GM19023 (cell line): ENCODE results near the gene GOLGA8B.
A peak's percentile ranks its signal among the peaks of the same experiment; 100 is the strongest.
"Not testable (repeated sequence)": the region's sequence is repeated elsewhere in the genome, so short reads cannot be mapped to it uniquely, and the experiment has no call there.

Experiments
- ATAC-seq: cut with Tn5 transposase; IDR thresholded peaks from one replicate; pipeline ENCODE4 v1.9.1; 2021; ENCODE audit warnings: mild to moderate bottlenecking, moderate library complexity; ENCODE audit not compliant: unreplicated experiment

Gene GOLGA8B, protein sequence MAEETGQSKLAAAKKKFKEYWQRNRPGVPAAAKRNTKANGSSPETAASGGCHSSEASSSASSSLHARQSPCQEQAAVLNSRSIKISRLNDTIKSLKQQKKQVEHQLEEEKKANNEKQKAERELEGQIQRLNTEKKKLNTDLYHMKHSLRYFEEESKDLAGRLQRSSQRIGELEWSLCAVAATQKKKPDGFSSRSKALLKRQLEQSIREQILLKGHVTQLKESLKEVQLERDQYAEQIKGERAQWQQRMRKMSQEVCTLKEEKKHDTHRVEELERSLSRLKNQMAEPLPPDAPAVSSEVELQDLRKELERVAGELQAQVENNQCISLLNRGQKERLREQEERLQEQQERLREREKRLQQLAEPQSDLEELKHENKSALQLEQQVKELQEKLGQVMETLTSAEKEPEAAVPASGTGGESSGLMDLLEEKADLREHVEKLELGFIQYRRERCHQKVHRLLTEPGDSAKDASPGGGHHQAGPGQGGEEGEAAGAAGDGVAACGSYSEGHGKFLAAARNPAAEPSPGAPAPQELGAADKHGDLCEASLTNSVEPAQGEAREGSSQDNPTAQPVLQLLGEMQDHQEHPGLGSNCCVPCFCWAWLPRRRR

DNA sequence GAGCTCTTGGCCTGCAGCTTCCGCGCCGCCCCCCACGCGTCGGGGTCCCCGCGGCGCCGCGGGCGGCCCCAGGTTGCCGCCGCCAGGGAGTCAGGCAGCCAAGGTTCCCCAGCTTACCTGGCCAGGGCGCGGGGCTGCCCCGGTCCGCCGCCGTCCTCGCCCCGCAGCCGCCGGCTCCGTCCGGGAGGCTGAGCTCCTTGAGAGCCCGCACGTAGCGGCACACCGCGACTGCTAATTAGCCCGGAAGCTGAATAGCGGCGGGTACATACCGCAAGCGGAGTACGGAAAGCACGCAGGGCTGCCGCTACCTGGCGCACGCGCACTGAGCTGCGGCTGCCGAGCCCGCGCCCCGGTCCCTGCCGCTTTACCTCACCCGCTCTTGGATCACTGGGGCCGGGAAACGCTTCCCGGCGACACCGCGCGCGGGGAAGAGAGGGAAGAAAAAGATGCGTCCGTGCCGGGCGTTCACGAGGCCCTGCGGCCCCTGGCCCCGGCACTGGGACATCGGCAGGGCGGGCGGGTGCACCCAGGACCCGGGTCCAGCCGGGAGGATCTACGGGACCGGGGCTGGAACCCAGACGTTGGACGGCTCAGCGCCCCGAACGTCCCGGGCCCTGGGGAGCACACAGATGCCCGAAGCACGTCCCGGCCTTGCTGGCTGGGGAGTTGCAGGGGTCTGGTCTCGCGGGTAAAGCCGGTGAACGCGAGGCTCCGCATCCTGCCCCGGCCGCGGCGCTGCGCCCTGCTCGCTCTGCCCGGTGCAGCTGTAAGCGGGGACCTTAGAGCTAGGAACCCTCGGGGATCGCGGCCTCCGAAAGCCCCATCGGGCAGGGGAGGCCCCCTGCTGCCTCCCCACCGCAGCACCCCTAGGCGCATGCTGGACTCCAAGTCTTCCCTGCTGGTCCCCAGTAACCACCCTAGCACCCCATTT lies at the start of gene GOLGA8B:
Gene GOLGA8B (minus strand): TSS at position 253 of the 931 bp plus-strand sequence. CDS start 47,739 bp downstream, outside the sequence.
- peak; percentile 66 for ATAC-seq

DNA sequence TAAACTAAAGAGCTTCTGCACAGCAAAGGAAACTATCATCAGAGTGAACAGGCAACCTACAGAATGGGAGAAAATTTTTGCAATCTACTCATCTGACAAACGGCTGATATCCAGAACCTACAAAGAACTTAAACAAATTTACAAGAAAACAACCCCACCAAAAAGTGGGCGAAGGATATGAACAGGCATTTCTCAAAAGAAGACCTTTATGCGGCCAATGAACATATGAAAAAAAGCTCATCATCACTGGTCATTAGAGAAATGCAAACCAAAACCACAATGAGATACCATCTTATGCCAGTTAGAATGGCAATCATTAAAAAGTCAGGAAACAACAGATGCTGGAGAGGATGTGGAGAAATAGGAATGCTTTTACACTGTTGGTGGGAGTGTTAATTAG lies 49.7 kb upstream of the GOLGA8B start:
- ATAC-seq = not testable (repeated sequence)

GRCh38 chr15:34628577-34629152 lies 45.2 kb upstream of the GOLGA8B start:
- ATAC-seq = no peak

- no peak for ATAC-seq
These were observed 41.6 kb upstream of the GOLGA8B start for GRCh38 chr15:34625007-34625406.

DNA sequence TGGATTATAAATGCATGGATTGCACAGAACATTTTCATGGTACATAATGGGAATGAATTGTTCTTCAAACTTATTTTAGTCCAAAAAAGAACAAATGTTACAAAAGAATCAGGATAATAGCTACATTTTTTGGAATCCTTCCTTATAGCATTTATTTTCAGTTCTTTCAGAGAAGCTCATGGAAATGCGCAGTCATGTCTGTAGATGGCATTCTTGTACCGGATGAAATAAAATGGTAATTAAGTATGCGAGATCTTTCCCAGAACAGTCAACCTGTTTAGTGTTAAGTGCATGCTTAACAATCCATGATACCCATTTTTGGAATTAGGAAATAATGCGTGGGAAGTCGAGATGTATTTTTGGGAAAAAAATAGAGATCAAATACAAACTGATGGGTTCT lies 38.2 kb upstream of the GOLGA8B start:
- no peak for ATAC-seq

GRCh38 chr15:34620814-34621213 lies 37.4 kb upstream of the GOLGA8B start:
- ATAC-seq = no peak

- no peak for ATAC-seq
These were observed 36.7 kb upstream of the GOLGA8B start for GRCh38 chr15:34620142-34620541.

GRCh38 chr15:34619151-34619550 lies 35.7 kb upstream of the GOLGA8B start:
- ATAC-seq = no peak

DNA sequence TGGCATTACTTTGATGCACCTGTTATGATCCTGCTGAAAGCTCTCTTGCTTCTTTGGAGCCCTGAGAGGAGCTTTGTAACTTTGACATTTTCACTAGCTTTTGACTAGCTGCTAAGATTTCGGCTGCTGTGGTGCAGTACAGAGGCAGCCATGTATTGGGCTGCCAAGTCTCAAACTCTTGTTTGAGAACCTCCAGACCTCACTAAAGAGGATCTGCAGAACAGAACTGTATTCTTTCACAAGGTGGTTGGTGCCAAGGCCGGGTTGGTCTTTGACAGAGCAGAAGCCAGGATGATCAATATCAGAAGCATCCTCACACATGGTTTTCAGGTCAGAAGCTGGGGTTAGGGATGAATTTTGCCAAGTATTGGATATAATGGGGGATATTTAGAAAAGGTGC lies 34.6 kb upstream of the GOLGA8B start:
- ATAC-seq = no peak

DNA sequence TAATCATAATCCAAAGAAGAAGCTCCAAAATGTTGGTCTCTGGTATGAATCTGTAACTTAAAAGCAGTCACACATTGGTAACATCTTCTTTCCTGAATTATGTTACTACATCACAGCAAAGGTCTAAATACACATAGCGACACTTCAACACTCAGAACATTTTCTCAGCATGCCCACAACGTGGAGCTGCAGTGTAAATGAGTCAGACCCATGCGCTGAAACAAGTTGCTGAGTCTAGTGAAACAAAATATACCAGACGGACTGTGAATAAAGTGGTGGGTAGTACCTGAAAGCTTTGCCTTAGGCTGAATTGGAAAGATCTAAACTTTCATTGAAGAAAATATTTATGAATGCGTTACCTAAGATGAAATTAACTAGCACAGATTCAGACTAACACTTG lies 33.2 kb upstream of the GOLGA8B start:
- no peak for ATAC-seq

DNA sequence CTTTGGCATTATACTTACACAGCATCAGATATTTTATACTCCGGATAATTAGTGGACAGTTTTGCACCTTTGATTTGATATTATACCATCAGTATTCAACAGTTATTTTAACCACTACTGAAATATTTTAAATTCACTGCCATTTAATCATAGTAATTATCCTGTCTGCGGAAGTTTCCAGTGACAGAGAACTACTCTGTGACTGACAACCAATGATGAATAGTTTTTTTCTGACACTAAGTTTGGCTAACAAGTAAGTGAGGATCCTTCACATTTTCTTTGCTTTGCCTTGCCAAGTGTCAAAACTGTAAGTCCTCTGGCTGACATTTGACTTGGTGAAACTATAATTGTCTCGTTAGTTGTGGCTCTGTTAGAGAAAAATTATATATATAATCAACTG lies 30.5 kb upstream of the GOLGA8B start:
- no peak for ATAC-seq

DNA sequence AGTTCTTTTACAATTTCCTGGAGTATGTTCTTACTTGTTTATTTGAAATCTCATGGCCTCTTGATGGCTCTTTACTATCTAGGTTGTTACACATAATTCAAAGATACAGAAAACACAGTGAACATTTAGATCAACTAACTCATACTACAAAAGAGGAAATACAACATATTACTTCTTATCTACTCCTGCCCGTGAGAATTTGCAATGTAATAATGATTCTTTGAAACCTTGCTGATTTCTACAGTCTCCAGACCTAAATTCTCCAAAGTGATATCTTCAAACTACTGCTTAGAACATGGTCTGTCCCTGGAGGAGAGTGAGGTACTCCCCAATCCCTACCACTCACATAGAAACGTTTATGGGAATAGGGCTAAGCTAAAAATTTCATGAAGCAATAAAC lies 29.9 kb upstream of the GOLGA8B start:
- no peak for ATAC-seq

DNA sequence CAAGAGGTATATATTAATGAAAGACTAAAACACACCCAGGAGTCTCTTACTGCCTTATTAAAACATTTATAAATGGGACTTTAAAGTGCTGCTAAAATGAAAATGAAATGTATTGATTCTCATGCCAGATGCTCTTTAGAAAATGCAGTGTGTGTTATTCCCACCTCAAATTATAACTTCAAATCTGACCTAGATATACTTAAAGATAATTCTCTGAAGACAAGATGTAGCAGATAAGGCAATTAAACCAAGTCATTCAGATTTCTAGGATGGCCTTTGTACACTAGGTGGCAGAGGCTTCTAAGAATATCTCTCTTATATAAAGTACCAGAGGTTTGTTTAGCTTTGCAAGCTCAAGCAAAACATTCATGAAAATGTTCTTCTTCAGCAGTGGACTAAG lies 26.9 kb upstream of the GOLGA8B start:
- ATAC-seq = no peak

DNA sequence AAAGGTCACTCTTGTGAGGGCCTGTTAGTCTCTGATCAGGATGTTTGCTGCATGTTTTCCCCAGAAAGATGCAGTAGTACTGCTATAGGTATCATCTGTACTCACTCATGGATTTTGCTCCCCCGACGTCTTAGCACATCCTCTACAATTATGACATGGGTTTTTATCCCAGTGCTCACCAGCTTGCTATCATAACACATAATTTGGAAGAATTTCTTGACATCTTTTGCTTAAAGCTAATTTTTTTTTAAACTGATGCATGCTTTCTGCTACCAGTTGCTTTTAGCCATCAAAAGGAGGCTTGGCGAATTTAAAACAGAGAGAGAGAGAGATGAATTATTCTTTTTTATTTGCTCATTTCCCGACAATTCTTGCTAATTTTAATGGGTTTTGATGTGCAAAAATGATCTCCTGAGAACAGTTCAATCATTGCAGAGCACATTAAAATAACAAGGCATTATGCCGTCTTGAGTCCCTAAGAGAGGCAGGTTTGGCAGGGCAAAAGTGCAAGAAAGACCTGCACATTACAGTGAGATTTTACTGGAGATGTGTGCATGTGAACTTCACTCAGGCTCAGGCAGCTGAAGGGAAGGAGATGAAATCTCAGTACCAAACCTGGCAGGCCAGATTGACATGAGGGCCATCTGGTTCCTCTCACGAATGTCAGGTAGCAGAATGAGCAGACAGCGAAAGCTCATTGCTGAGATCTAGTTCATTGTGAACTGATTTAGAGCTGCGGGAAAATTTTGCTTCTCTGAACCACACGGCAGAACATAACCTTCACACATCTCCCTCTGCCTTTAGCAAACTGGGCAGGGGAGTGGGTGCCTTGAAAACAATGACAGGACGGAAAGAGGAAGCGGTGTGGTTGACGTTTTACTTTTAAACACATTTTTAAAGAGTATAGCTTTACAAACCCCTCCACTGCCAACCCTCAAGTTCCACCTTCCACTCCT lies 25.9 kb upstream of the GOLGA8B start:
- no peak for ATAC-seq

DNA sequence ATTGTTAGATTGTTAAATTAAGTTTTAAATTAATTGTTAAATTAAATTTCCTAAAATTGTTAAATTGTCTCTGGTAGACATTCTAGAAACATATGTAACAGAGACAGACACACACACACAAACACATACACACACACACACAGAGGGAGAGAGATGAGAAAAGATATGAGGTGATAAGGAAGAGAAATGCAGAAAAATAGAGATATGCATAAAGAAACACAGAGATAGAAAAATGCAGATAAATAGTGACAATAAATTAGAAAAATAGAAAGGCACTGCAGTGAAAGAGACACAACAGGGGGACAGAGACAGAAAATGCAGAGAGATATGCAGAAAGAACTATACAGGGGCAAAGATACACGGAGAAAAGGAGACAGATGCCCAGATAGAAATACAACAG lies 25.1 kb upstream of the GOLGA8B start:
- no peak for ATAC-seq

DNA sequence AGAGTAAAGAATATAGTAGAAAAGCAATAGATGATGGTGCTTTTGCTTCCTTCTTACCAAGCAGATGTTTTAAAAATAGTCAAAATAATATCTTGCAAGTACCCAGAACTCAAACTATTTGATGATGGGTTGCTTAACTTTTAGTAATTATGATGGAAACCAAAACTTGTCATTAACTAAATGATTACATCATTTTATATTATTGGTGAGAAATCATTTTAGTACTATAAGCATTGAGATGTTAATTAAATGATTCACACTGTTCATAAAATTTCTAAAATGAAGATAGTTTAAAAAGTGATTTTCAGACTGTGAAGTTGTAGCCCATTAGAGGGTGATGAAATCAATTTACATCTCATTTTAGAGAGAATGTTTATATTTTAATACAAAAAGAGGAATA lies 24.4 kb upstream of the GOLGA8B start:
- no peak for ATAC-seq

GRCh38 chr15:34606545-34606944 lies 23.1 kb upstream of the GOLGA8B start:
- no peak for ATAC-seq

DNA sequence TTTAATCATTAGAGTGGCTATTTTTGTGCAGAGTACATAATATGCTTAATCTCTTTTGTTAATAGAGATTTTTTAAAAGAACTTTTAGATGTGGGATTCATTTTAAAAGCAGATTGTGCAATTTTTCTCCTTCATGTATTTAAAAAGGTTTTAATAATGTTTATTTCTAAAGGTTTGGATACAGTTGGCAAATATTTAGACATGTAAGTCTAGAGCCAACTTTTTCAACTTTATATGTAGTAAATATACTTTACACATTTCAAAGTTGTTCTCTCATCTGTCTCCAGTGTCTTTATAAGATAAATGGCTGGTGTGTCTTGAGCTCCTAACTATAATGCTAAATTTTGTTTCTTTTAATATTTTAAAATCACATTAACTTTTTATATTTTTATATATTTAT lies 22.7 kb upstream of the GOLGA8B start:
- no peak for ATAC-seq

DNA sequence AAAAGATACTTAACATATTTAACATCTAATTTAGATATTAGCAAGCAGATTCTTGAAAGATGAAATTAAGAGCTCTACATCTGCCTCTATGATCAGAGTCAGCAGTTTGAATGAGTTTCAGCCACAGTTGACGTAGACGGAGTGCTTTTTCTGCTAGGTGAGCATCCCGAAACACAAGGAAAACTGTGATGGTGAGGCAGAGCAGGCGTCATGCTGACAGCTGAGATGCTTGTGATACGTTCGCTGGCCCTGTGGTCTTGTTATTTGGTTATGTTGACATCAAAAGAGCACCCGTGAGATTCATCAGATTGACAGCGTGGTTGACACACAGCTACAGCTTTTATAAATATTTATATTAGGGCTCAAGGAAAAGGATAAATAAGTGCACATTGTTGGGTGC lies 19.6 kb upstream of the GOLGA8B start:
- no peak for ATAC-seq

DNA sequence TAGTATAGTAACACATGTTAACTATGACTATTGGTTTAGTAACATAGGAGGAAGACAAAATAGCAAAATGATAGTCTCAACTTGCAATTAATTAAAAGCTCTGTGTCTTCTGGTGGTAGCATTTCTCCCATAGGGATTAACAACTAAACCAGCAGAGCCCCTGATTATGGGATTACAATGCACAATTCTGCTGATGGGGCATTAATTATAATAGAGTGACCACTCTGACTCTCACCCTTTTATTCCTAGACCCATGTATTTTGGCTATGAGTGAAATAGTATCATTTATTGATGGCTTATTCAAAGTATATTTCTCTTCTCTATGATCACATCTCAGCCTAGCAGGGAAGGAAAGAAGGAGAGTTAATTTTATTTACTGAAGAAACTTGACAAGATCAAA lies 17.5 kb upstream of the GOLGA8B start:
- no peak for ATAC-seq
